ENCODE measurements around the gene KCNQ1.

Gene KCNQ1

GRCh38 chr11:2586087-2586792 is 141.4 kb downstream of the KCNQ1 start:
- H3K4me3 ChIP-seq (ENCODE audit: low read depth, low read length), result no peak overlapping the region
- TF ChIP-seq, protein P1, sequence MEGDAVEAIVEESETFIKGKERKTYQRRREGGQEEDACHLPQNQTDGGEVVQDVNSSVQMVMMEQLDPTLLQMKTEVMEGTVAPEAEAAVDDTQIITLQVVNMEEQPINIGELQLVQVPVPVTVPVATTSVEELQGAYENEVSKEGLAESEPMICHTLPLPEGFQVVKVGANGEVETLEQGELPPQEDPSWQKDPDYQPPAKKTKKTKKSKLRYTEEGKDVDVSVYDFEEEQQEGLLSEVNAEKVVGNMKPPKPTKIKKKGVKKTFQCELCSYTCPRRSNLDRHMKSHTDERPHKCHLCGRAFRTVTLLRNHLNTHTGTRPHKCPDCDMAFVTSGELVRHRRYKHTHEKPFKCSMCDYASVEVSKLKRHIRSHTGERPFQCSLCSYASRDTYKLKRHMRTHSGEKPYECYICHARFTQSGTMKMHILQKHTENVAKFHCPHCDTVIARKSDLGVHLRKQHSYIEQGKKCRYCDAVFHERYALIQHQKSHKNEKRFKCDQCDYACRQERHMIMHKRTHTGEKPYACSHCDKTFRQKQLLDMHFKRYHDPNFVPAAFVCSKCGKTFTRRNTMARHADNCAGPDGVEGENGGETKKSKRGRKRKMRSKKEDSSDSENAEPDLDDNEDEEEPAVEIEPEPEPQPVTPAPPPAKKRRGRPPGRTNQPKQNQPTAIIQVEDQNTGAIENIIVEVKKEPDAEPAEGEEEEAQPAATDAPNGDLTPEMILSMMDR (IDR thresholded peaks at IDR 0.05; ENCODE audit: low read depth, low read length), result no peak

DNA sequence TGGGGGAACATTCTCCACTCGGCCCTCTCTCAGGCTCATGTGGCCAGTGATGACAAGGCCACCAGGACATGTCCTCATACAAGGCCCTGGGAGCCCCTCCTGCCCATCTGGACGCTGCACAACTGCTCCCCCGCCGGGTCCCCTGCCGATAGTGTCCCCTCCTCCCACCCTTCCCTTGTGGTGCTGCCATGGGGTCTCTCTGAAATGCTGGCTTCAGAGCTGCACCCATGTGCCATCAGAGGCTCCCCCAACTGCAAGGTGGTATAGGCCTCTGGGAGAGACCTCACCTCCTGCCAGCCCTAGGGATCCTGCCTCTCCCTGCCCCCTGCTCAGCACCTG is 142.0 kb downstream of the KCNQ1 start:
- TF ChIP-seq, protein P1 (IDR thresholded peaks at IDR 0.05; ENCODE audit: low read depth, low read length), result no peak

GRCh38 chr11:2587132-2587930 is 142.5 kb downstream of the KCNQ1 start:
- H3K4me3 ChIP-seq (ENCODE audit: low read depth, low read length), result no peak overlapping the region
- TF ChIP-seq, protein P1 (IDR thresholded peaks at IDR 0.05; ENCODE audit: low read depth, low read length), result no peak

More for the DNA sequence above, 142.0 kb downstream of the KCNQ1 start:
- H3K4me3 ChIP-seq (ENCODE audit: low read depth, low read length), result no peak overlapping the region

DNA sequence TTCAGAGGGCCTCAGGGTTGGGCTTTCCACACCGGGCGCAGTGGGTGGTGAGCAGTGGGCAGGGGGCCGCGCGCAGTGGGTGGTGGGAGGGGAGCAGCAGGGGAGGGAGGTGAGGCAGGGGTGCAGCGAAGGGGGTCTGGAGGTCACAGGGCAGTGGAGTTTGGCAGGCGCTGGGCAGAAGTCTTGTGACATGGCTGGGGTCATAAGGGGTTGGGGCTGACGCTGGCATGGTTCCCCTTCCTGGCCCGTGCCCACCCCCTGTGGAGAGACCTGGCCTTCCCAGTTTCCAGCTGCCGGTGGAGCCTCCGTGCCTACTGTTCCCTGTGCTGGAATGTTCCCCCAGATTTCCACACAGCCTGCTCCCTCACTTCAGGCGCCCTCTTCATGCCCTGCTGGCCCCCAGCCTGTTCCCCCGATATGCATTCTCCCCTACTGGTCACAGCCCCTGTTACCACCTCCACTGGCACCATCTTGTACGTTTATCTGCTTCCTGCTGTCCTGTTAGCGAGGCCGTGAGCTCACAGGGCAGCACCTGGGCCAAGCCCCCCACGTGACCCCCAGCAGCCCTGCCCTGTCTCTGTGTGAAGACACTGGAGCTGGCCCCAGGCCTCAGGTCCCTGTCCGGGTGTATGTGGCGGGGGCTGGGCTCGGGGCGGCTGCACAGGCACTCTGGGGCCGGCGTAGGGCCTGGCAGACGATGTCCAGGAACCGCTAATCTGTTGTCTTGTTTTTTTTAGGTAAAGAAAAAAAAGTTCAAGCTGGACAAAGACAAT is 143.4 kb downstream of the KCNQ1 start:
- TF ChIP-seq, protein P1 (IDR thresholded peaks at IDR 0.05; ENCODE audit: low read depth, low read length), result no peak
- no peak overlapping the region for H3K4me3 ChIP-seq (ENCODE audit: low read depth, low read length)

GRCh38 chr11:2588809-2589537 is 144.2 kb downstream of the KCNQ1 start:
- TF ChIP-seq, protein P1 (IDR thresholded peaks at IDR 0.05; ENCODE audit: low read depth, low read length), result no peak
- H3K4me3 ChIP-seq (ENCODE audit: low read depth, low read length), result no peak overlapping the region

DNA sequence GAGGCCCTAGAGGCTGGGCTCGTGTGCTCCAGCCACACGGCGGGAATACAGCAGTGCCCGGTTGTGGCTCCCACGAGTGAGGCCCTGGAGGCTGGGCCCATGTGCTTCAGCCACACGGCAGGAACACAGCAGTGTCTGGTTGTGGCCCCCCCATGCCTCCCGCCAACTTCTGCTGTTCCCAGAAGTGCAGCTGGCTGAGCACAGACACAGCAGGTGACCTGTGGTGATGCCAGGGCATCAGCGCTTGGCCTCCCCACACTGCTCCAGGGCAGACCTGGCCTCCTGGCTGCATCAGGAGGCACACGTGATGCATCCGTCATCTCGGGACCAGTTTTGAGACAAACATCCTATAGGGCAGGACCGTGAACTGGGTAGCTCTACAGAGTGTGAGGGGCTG is 144.7 kb downstream of the KCNQ1 start:
- TF ChIP-seq, protein P1 (IDR thresholded peaks at IDR 0.05; ENCODE audit: low read depth, low read length), result no peak

More for the DNA sequence above, 144.7 kb downstream of the KCNQ1 start:
- no peak overlapping the region for H3K4me3 ChIP-seq (ENCODE audit: low read depth, low read length)
